ENCODE results near the gene SETMAR.
A peak's percentile ranks its signal among the peaks of the same experiment; 100 is the strongest.
"Not testable (repeated sequence)": the region's sequence is repeated elsewhere in the genome, so short reads cannot be mapped to it uniquely, and the experiment has no call there.

The SETMAR gene

DNA sequence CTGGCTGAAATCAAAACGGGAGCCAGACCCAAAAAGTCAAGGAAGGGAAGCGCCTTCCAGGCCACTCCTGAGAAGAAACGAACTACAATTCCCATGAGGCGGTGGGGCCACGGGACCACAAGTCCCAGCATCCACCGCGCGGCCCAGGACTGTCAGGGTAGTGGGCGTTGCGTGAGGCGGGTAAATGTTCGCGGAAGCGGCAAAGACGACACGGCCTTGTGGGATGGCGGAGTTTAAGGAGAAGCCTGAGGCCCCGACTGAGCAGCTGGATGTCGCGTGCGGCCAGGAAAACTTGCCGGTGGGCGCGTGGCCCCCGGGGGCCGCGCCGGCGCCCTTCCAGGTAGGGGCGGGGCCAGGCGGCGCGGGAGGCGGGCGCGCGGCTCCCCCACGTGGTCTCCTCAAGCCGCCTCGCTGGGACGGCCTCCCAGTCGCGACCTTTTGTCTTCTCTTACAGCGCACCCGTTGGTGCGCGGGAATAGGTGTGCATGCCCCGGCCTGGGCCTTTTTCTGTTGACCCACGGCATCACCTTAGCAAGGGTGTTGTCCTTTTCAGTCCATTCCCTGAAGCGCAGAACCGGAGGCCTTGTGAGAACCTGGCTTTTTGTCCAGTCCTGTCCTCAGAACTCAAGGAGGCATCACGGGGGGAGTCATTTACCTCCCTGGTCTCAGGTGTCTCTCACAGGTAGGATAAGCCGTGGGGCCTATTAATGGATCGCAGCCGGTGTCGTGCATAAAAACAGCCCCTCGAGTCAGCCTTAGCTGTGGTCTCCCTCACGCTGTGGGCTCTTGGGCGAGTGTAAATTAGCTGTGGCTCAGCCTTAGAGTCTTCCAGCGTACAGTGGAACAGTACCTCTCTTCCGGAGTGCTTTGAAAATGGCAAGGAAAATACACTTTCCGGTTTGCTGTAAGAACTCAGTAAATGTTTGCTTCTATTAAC, at the start of gene SETMAR:
TSS of gene SETMAR (plus strand) at position 183 of the 937 bp plus-strand sequence. CDS start at position 185, 2 bp downstream.
- peak; percentile 67 for DNase-seq

DNA sequence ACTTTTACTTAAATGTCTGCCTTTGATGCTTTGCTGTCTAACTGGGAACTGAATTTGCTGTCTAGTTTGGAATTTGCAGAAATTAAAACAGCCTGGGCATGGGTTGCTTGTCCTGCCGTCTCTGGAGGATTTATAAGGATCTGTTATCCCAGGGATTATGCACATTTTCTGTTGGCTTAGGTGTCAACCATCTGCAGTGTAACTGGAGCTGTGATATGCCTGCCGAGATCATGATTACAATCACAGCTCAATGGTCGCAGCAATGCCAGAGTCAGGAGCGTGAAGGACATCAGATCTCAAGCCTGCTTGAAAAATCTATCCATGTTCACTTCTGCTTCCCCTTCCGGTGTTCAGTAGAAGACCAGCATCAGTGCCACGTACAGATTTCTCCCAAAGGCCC, 41.8 kb upstream of the SETMAR start:
- DNase-seq = no peak

DNA sequence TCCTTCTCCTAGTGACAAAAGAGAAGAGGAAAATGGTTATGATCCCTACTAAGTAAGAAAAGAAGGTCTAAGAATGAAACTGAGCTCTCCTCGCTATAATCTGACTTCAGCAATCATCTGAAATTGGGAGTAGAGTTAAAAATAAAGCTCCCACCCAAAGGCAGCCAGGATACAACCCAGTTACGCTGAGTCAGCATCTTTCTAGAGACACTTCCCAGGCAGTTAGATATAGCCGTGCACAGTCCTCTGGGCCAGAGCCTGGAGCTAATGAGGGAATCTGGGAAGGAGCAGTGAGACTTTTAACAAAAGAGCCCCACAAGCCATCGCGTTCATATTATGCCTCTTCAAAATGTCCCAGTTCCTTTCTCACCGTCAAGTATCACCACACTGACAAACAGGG, 39.1 kb upstream of the SETMAR start:
- DNase-seq = no peak

DNA sequence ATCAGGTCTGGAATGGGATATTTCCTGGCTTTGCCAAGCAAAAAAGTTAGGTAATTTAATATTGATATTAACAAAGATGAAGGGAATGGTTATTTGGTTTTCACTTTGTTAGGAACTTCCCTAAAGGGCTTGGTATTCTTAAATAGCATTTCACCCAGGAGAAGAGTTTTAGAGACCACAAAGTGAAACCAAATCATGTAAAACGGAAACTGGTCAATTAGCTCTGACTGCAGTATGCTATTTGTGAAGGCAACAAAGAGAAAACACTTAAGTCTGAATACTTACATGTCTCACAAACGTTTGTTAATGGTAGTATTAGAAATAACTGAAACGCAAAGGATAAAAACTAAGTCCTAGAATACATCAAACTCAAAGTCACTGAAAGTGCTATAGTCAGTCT, 32.4 kb upstream of the SETMAR start:
- DNase-seq = no peak

DNA sequence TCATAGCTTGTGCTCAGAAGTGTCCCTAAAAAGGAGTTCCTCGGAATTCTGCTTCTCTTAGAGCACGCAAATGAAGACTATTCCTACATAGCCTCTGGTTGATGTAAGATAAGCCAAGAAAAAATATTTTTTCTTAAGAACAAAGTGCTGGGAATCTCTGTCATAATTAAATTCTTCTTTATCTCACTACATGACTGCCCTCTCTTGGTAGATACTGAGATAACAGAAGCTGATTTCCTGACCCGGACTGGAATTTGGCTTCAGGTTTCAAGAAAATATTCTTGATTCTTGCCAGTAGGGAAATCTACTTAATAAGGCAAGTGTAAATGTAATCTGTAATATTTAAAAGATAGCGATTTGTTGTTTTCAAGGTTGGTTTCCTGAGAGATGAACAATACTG, 31.3 kb upstream of the SETMAR start:
- no peak for DNase-seq

DNA sequence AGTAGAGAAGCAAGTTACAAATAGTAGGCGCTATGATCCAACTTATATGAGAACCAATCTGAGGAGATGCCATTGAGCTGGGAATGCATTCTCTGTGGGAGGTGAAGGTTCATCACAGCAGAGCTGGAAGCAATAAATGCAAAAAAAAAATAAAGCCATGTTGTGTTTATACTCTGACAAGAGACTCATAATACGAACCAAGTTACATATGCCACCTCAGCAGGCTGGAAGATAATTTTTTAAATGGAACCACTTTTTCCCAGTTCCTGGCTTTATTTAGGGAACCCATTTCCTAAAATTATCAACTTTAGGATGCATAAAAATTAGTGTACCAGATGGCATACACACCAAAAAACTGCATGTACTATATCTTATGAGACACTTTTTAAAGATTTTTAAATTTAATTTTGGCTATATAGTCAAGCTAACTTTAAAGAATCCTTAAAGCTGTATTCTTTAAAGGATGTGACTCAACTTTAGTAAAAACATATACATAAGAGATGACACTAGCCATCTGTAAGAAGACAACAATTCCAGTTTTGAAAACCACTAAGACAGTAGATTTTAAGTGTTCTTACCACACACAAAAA, 23.6 kb upstream of the SETMAR start:
- no peak for DNase-seq

DNA sequence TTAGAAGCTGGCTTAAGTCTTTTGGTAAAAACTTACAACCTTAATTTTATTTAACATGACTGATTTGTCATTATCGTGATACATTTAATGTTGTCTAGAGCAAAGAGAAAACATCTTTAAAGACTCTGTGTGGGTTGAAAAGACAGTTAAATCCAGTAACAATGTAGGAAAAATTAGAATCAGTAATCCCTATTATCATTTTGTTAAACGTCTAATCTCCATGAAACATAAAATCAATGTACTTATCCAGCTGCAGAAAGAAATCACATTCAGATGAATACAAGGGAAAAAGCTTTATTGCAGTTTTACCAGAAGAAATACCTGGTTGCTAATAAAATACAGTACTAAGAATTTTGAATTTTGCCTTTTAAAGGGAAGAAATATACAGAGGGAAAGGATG, 21.2 kb upstream of the SETMAR start:
- no peak for DNase-seq

DNA sequence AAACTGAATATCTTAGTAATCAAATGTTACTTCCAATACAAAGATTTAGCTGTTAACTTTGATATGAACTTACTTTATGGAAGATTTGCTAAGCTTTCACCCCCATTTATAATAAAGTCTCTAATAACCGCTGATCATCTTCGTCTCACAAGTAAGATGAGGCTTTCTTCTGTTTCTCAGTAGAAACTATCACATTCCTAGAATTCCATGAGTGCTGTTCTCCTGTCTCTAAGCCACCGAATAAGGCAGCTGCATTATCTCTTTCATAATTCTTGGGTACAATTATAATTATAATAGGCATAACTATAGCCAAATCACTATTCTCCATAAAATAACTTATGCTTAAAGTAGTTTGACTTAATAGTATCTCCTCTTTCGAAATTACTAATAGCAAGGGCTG, 18.3 kb upstream of the SETMAR start:
- DNase-seq = no peak

DNA sequence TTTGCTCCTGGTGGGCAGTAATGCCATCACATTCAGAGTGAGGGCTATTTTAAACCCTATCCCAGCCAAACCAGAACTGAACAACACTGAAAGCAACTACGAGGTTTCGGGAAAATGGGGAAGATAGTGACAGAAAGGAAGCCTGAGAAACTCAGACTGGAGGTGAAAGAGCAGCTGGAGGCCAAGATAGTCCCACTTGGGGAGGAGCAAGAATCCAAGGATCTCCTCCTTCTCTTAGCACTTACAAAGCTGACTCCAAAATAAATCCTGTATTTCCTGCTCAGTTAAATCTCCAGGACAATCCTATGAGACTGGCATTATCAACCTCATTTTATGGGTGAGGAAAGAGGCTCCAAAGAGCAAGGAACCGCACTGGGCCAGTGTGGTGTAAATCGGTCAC, 14.1 kb upstream of the SETMAR start:
- DNase-seq = no peak

DNA sequence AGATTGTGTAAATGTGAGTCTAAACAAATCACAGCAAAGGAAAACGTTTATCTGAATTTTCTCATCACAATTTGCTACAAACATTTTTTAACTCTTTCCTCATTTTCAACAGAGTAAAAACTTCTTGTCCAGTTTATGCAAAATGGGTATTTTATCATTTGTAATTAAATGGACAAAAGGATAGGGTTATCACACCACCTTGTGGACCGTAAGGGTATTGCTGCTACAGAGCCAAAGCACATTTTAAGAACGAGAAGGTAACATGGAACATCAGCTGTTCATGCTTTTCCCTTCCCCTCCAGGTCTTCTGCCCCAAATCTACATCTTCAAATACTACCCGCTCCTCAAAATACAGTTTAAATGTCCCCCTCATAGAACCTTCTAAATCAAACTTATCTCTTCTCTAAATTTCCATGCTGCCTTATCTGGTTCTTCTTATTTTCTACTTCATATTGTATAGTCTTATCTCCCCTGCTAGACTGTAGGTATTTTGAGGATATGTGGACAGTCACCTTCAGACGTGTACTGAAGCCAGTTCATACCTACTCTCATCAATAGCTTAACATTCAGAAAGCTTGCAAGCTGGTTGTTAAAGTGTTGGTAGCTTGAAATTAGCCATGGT, 12.8 kb upstream of the SETMAR start:
- peak; percentile 19 for DNase-seq

DNA sequence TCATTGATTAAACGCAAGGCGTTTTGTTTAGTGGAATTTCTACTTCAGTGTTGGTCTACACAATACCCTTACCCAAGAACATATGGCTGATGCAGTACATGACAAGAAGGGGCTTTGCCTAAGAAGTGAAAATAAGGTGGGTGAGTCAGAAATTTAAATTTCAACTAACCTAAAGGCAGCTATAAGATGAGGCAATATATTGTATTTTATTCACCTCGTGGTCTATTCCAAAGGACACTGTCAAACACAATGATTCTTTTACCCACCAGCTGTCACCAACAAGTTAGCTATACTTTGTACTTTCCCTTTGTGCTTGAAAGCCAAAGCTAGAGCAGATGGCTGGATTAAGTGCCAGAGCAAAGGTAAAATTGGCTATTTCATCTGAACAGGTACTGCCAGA, 10.9 kb upstream of the SETMAR start:
- DNase-seq = no peak

DNA sequence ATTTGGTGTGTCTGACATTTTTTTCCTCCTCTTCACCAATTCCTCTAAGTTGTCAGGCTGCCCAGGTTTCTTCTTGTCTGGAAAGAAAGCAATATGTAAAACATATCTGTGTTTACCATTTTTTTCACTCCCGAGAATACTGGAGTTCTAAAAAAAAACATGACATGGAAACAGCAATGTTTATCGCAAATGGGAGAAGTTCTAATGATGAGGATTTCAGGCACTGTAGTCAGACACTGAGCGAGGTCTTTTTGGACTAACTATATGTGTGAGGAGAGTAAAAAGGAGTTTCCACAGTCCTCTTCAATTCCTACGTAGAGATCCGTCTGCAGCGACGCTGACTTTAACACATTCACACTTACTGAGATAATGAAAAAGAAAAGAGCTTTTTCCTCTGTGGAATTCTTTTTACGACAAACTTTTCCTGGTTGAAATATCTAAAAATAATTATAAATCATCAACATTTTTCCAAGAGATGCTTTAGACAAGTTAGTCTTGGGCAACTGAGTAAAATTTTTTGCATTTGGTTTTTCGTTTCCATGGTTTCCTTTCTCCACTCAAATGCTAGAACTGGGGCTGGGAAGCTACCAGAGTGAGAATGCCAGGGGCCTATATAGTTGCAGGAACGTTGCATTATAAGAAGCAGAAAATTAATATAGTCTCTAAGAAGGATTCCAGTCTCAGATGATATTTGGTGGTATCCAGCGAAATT, 8.4 kb upstream of the SETMAR start:
- DNase-seq = no peak

DNA sequence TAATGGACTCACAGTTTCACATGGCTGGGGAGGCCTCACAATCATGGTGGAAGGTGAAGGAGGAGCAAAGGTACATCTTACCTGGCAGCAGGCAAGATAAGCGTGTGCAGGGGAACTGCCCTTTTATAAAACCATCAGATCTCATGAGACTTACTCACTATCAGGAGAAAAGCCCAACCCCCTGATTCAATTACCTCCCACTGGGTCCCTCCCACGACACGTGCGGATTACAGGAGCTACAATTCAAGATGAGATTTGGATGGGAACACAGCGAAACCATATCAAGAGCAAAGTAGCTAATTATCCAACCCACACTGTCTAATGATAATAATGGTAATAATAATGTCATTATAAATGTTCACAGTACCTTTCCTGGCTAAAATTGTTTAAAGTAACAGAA, 6.7 kb upstream of the SETMAR start:
- DNase-seq = not testable (repeated sequence)

DNA sequence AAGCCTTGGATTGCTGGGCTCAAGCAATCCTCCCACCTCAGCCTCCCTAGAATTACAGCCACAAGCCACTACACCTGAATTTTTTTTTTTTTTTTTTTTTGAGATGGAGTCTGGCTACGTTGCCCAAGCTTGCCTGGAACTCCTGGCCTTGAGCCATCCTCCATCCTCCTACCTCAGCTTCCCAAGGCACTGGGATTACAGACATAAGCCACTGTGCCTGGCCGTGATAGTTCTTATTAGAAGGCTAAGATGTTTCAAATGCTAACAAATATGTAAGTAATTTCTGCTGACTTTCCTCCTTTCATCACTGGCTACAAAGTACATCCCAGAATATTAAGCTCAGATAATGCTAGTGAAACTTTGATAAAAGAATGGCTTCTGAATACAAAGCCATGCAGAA, 5.7 kb upstream of the SETMAR start:
- no peak for DNase-seq

DNA sequence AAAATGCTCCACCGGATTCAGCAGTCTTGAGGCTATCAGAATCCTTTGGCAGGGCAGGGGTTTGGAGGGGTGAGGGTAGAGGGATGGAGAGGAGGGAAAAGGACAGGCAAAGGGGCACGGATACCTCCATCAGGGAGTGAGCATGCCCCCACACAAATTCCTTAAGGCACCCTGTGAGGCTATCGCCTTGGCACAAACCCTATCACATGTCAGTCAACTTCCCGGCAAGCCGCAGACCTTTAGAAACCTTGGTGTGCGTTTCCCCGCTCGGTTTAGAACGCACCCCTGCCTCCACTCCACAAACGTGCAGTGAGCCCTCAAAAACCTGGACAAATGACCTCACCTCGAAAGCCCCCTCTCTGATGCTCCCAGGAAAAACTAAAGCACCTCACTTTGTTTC, 422 bp upstream of the SETMAR start:
- DNase-seq = no peak

DNA sequence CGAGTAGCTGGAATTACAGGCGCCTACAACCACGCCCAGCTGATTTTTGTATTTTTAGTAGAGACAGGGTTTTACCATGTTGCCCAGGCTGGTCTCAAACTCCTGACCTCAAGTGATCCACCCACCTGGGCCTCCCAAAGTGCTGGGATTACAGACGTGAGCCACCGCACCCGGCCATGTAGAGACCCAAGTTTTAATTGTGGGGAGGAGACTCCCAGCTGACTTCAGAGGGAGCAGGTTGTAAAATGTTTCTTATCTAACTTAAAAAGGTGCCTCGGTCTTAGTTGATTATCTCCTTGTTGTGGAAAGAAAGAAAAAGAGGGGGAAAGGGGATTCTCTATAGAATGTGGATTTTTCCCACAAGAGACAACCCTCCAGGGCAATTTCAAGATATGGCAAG, 2.0 kb downstream of the SETMAR start:
- not testable (repeated sequence) for DNase-seq

DNA sequence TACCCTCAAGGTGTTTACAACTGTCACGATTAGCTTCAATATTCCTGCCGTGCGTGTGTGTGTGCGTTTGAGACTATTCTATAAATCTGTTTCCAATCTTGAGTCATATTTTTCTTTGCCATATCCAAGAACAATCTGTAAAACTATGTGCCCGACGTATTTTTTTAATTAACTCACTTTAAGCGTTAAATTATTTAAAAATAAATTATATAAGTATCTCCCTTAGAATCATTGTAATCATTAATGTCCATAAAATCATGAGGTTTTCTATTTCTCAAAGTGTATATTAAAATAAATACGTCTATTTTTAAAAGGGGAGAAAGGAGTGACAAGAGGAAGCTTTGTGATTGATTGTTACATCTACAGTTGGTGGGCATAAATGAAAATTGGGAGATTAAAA, 2.9 kb downstream of the SETMAR start:
- no peak for DNase-seq

DNA sequence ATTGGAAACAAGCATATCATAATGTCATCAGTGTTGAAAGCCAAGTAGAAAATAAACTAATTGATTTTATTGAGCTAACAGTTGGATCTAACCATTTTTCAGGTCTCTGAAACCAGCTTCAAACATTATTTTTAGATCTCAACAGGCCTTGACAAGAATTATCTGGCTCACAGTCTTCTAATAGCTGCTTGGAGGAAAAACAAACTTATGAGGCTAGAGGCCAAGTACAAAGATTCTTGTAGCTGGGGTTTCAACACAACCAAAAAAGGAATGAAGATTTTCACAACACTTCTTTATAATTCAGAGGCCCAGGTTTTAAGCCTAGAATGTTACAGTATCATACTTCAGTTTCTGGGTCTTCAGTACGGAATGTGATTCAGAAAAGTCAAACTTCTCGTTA, 3.7 kb downstream of the SETMAR start:
- DNase-seq = no peak

DNA sequence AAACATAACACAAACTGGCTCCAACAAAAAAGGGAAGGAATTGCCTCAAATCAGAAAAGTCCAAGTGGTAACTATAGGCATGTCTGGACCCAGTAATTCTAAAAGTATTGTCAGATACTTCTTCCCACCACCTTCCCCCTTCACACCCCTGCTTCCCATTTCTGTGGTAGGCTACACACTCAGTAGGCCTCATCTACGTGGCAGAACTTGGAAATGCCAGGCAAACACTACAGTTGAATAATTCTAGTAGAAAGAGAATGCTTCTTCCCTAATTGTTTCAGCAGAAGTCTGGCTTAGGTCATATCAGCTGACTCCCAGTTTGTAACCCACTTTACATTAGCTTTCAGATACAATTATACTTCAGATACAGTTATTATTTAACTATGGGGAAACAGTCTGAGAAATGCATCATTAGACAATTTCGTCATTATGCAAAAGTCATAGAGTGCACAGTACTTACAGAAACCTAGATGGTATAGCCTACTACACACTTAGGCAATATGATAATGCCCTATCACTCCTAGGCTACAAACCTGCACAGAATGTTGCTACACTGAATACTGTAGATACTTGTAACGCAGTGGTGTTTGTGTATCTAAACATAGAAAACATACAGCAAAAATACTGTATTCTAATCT, 6.4 kb downstream of the SETMAR start:
- no peak for DNase-seq

DNA sequence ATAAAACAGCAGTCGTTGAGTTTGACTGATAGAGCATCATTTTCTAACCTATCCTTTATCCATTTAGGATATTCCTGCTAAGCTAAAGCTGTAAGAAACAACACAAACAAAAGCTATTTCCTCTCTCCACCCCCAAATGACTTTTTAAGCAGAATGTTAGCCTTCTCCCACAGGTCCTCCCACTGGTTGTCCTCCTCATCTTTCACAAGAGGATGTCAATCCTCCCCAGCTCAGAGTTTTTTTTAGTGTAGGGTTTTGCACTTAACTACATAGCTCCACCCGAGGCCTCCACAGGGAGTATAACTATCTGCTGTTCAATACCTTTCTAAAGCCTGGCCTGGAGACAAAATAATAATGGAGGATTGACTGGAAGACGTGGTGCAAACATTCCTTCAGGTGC, 7.8 kb downstream of the SETMAR start:
- no peak for DNase-seq

DNA sequence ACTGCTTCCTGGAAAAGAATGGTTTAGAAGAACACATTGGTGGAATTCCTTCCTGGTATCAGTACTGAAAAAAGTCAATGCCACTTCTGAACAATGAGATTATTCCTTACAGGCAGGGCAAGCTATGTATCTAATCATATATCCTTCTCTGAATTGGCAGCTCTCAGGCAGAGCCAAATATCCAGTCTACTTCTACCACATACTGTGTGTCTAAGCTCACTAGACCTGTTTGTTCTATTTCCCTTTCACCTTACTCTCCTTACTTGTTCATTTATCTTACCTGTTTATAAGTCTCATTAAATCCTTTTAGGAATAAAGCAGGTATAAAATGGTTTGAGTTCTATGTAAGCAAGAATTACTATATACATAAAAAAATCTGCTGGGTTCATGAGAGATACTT, 8.3 kb downstream of the SETMAR start:
- no peak for DNase-seq

DNA sequence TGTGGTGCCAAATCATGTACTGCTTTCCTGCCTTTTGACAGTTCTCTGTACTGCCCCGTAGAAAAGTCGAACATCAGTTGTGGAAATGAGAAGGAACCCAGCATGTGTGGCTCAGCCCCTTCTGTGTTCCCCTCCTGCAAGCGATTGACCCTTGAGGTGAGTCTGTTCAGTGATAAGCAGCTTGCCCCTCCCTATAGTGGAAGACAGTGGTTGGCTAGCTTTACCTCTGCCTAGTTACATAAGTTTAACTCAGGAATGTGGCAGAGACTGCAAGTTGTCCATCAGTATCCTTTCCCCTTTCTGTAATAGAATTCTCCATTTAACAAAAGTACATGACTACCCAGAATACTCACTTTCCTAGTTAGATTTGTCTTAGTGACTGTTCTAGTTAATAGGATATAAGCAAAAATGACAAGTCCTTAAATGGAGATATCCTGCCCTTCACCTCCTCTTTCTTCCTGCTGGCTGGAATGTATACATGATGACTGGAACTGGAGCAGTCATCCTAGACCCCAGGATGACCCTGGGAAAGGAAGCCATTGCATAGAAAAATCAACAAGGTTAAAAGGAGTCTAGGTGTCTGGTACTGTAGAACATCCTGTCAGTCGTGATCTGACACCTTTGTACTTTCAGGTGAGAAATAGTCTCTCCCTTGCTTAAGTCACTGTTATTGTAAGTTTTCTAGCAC, 10.6 kb downstream of the SETMAR start:
- no peak for DNase-seq
